H7 (cell line): Measurements from ENCODE around the gene SLC9C2. TPM values are rescaled to one million over a fixed set of nuclear protein-coding genes. Genes with fewer than 3 reads are reported as not detected.
"Not testable (repeated sequence)": the region's sequence is repeated elsewhere in the genome, so short reads cannot be mapped to it uniquely, and the experiment has no call there.

Source experiments
- DNase-seq: peaks from one replicate; pipeline ENCODE4 v3.0.0; 2012
- H3K27me3 ChIP-seq: 2 replicates; pipeline ENCODE4 v1.6.0; 2011; ENCODE audit warnings: mild to moderate bottlenecking, low read length; ENCODE audit not compliant: control insufficient read depth, insufficient read depth
- H3K36me3 ChIP-seq: replicated peaks from 2 replicates; pipeline ENCODE4 v1.5.1; 2011; ENCODE audit warnings: low read length; ENCODE audit not compliant: control insufficient read depth, insufficient read depth
- H3K4me3 ChIP-seq: 2 replicates; pipeline ENCODE4 v1.5.1; 2011; ENCODE audit warnings: low read depth, mild to moderate bottlenecking, control low read depth, low read length, moderate library complexity; ENCODE audit not compliant: insufficient read depth
- total RNA-seq: library from RNA; depleted of rRNA; stranded (reverse); fragments of >200 nt; shearing (Covaris generic); gene quantifications from 2 replicates; pipeline ENCODE4 v1.2.3, GENCODE V29; 2014

SLC9C2 gene
- total RNA-seq, 1 experiment from 2014 or later = not detected

DNA sequence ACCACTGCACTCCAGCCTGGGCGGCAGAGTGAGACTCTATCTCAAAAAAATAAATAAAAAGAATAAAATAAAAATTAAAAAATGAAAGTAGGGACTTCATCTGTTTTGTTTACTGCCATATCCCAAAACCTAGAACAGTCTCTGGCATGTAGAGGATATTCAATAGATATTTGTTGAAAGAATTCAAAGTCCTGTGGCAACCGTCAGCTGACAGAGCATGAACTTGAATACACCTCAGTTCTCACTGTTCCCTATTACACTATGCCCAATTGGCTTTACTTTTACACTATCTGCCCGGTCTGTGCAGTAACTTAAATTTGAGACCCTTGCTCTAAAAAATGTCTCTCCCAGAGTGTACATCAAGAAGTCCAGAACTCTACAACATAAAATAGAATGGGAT is 79.5 kb downstream of the SLC9C2 start:
- no peak for DNase-seq
- H3K4me3 ChIP-seq = no peak overlapping the region
- no peaks in the 10 kb centered on the region for H3K27me3 ChIP-seq
- H3K36me3 ChIP-seq = no peaks in the 10 kb centered on the region

- H3K27me3 ChIP-seq = no peaks in the 10 kb centered on the region
- no peaks in the 10 kb centered on the region for H3K36me3 ChIP-seq
- no peak for DNase-seq
- H3K4me3 ChIP-seq = no peak overlapping the region
Observed at GRCh38 chr1:173520799-173521198, 82.1 kb downstream of the SLC9C2 start.

GRCh38 chr1:173514503-173514902 is 88.4 kb downstream of the SLC9C2 start:
- not testable (repeated sequence) for H3K27me3 ChIP-seq, DNase-seq, H3K36me3 ChIP-seq, H3K4me3 ChIP-seq

- H3K36me3 ChIP-seq = no peaks in the 10 kb centered on the region
- DNase-seq = no peak
- H3K27me3 ChIP-seq = no peaks in the 10 kb centered on the region
- H3K4me3 ChIP-seq = no peak overlapping the region
Observed at GRCh38 chr1:173509797-173510196, 93.1 kb downstream of the SLC9C2 start.

DNA sequence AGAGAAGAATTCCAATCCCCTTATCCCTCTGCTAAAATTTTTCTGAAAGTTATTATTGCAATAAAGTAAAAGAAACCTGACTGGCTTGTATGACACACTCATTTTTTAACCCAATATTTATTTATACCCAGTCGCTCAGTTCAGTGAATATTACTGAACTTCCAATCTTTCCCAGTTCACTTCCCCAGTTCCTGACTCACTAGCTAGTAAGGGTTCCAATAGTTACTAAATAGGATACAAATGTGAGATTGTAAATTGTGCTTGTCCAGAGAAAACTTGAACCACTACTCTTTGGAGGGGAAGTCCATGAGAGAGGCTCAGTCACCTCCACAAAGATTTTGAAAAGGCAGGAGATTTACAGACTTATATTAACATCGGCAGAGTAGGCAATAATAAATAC is 94.3 kb downstream of the SLC9C2 start:
- Histone ChIP-seq H3K36me3 (no peaks in the 10 kb centered on the region), H3K4me3 (no peak overlapping the region), H3K27me3 (no peaks in the 10 kb centered on the region)
- DNase-seq = no peak

DNA sequence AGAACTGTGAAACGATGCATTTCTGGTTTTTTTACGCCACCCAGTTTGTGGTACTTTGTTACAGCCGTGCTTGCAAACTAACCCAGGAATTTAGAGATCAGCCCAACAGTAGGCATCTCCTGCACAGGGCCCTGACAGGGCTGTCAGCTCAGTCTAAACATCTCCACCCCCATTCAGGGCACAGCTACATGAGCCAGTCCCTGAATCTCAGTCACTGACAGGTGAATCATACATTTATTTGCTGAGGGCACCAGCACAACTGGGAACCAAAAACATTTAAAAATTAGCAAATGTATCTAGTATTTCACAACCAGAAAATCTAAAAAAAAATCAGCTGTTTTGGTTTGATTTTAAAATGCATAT is 95.0 kb downstream of the SLC9C2 start:
- Histone ChIP-seq H3K4me3 (no peak overlapping the region), H3K36me3 (no peaks in the 10 kb centered on the region), H3K27me3 (no peaks in the 10 kb centered on the region)
- no peak for DNase-seq

DNA sequence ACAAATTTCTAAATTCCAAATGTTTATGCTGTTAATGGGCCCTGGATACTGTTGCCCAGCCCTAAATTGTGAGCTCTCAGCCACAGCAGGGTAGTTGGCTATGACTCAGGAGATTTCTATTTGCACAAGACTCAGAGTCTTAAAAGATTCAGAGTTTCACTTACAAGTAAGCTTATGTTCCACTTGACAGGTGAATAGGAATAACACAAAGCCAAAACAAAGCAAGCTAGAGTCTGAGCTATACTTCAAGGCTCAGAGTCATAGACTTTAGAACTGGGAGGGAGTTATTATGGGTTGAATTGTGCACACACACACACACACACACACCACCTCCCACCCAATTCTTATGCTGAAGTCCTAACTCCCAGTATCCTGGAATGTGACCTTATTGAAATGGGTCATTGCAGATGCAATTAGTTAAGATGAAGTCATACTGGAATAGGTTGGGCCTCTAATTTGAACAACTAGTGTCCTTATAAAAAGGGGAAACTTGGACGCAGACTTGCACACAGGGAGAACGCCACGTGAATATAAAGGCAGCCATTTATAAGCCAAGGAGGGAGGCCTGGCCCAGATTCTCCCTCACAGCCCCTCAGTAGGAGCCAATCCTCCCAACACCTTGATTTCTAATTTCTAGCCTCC is 95.5 kb downstream of the SLC9C2 start:
- no peak overlapping the region for H3K4me3 ChIP-seq
- H3K27me3 ChIP-seq = no peaks in the 10 kb centered on the region
- no peaks in the 10 kb centered on the region for H3K36me3 ChIP-seq
- DNase-seq = no peak

- peak; percentile 21 for DNase-seq
- H3K36me3 ChIP-seq = no peaks in the 10 kb centered on the region
- H3K4me3 ChIP-seq = no peak overlapping the region
- H3K27me3 ChIP-seq = no peaks in the 10 kb centered on the region
Observed at GRCh38 chr1:173506437-173506836, 96.4 kb downstream of the SLC9C2 start.

DNA sequence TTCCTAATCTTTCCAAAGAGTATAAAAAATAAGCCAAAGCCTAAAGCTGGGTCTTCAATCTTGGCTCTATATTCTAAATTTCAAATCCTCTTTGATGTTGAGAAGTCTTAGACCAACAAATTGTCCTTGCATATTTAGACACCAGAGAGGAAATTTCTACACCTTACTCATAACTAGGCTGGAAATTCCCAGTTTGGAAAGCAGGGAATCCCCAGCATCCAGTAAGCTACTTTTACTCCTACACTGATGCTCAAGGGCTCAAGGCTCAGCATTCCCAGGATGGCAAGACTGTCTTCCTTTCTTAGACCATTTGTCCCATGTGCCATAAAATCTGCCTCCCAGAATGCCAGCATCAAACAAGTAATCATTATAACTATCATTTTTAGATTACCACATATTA is 97.5 kb downstream of the SLC9C2 start:
- H3K4me3 ChIP-seq = no peak overlapping the region
- H3K36me3 ChIP-seq = no peaks in the 10 kb centered on the region
- no peak for DNase-seq
- no peaks in the 10 kb centered on the region for H3K27me3 ChIP-seq

GRCh38 chr1:173504268-173504667 is 98.6 kb downstream of the SLC9C2 start:
- H3K36me3 ChIP-seq = no peaks in the 10 kb centered on the region
- no peaks in the 10 kb centered on the region for H3K27me3 ChIP-seq
- no peak overlapping the region for H3K4me3 ChIP-seq
- DNase-seq = no peak

- no peak for DNase-seq
- no peak overlapping the region for H3K4me3 ChIP-seq
- H3K27me3 ChIP-seq = no peaks in the 10 kb centered on the region
- H3K36me3 ChIP-seq = no peaks in the 10 kb centered on the region
Observed at GRCh38 chr1:173503391-173503790, 99.5 kb downstream of the SLC9C2 start.

DNA sequence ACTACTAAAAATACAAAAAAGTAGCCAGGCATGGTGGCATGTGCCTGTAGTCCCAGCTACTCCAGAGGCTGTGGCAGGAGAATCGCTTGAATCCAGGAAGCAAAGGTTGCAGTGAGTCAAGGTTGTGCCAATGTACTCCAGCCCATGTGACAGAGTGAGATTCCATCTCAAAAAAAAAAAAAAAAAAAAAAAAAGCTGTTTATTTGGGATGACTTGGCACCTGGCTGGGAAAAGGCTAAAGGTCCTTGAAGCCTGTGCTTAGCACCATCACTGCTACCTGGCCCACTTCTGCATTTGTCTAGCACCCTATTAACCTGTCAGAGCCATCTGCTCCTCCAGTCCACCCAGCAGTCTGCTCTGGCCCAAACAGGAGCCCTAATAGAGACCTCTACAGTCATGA is 100.8 kb downstream of the SLC9C2 start:
- H3K36me3 ChIP-seq = no peaks in the 10 kb centered on the region
- DNase-seq = no peak

DNA sequence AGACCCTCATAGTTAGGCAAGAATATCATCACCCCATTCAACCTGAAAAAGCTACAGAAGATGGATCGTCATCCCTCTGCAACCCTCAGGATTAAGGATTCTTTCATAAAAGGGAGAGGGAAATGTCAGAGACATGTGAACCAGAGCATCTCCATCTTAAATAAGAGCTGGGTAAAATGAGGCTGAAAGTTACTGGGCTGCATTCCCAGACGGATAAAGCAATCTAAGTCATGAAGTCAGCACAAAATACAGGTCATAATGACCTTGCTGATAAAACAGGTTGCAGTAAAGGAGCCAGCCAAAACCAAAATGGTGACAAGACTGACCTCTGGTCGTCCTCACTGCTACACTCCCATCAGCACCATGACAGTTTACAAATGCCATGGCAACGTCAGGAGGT is 103.1 kb downstream of the SLC9C2 start:
- H3K27me3 ChIP-seq = no peaks in the 10 kb centered on the region
- H3K36me3 ChIP-seq = no peaks in the 10 kb centered on the region
- no peak for DNase-seq
- no peak overlapping the region for H3K4me3 ChIP-seq

More for the DNA sequence above, 100.8 kb downstream of the SLC9C2 start:
- Histone ChIP-seq H3K27me3 (no peaks in the 10 kb centered on the region), H3K4me3 (no peak overlapping the region)

- H3K36me3 ChIP-seq = no peaks in the 10 kb centered on the region
- H3K27me3 ChIP-seq = no peaks in the 10 kb centered on the region
- DNase-seq = no peak
- H3K4me3 ChIP-seq = no peak overlapping the region
Observed at GRCh38 chr1:173496757-173497320, 106.0 kb downstream of the SLC9C2 start.

- H3K4me3 ChIP-seq = no peak overlapping the region
- no peak for DNase-seq
- H3K36me3 ChIP-seq = no peaks in the 10 kb centered on the region
- no peaks in the 10 kb centered on the region for H3K27me3 ChIP-seq
Observed at GRCh38 chr1:173495609-173496267, 107.1 kb downstream of the SLC9C2 start.
